ENCODE results near the gene ADGRG7. TPM values are rescaled to one million over a fixed set of nuclear protein-coding genes. Genes with fewer than 3 reads are reported as not detected.
"Not testable (repeated sequence)": the region's sequence is repeated elsewhere in the genome, so short reads cannot be mapped to it uniquely, and the experiment has no call there.

Gene ADGRG7
- total and polyA plus RNA-seq, 7 donors: 1.2 to 7.4 (median 1.4) TPM; not detected in 4

- TF ChIP-seq POLR2A (IDR thresholded peaks at IDR 0.05): no peak
- TF ChIP-seq, protein P1, sequence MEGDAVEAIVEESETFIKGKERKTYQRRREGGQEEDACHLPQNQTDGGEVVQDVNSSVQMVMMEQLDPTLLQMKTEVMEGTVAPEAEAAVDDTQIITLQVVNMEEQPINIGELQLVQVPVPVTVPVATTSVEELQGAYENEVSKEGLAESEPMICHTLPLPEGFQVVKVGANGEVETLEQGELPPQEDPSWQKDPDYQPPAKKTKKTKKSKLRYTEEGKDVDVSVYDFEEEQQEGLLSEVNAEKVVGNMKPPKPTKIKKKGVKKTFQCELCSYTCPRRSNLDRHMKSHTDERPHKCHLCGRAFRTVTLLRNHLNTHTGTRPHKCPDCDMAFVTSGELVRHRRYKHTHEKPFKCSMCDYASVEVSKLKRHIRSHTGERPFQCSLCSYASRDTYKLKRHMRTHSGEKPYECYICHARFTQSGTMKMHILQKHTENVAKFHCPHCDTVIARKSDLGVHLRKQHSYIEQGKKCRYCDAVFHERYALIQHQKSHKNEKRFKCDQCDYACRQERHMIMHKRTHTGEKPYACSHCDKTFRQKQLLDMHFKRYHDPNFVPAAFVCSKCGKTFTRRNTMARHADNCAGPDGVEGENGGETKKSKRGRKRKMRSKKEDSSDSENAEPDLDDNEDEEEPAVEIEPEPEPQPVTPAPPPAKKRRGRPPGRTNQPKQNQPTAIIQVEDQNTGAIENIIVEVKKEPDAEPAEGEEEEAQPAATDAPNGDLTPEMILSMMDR (IDR thresholded peaks at IDR 0.05): no peak
- no peak for TF ChIP-seq EP300 (IDR thresholded peaks at IDR 0.05)
- no peak for TF ChIP-seq POLR2AphosphoS5 (IDR thresholded peaks at IDR 0.05)
- no peaks in the 10 kb centered on the region for H3K27me3 ChIP-seq
- H3K4me1 ChIP-seq: no peaks in the 10 kb centered on the region
- no peak overlapping the region for H3K27ac ChIP-seq
- 76 to 88% methylated on average over 1 of the region's 1 CpG for WGBS, 2 donors
- intact Hi-C loops (cut with DNase I): no loop called here
- H3K4me3 ChIP-seq: no peak overlapping the region
- H3K9me3 ChIP-seq: no peaks in the 10 kb centered on the region
- no peaks in the 10 kb centered on the region for H3K36me3 ChIP-seq
- DNase-seq: no peak
These were observed 31.9 kb upstream of the ADGRG7 start for GRCh38 chr3:100577382-100578008.

DNA sequence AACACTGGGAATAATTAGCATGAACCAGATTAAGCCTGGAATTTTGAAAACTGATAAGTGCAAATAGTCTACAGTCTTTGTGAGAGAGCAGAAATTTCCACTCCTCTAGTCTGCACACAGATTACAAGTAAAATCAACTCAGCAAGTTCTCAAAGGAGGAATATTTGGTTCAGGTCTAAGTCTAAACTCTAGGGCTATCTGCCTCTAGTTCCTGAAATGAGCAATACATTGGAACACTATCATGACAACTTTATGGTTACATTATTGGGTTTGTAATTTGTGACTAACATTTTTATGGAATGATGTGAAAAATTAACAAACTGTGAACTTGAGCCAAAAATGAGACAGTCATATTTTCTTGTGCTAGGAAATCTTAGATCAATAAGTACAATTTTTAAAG is 30.8 kb upstream of the ADGRG7 start:
- intact Hi-C loops (cut with DNase I): no loop called here

GRCh38 chr3:100580147-100580546 is 29.3 kb upstream of the ADGRG7 start:
- DNase-seq: no peak
- 69 to 71% methylated on average over 2 of the region's 2 CpGs for WGBS, 2 donors
- Histone ChIP-seq H3K27me3 (no peaks in the 10 kb centered on the region), H3K4me3 (no peak overlapping the region), H3K9me3 (no peaks in the 10 kb centered on the region), H3K36me3 (no peaks in the 10 kb centered on the region), H3K27ac (no peak overlapping the region), H3K4me1 (no peaks in the 10 kb centered on the region)
- intact Hi-C loops (cut with DNase I): no loop called here
- no peak for TF ChIP-seq EP300 (IDR thresholded peaks at IDR 0.05)
- TF ChIP-seq, protein P1 (IDR thresholded peaks at IDR 0.05): no peak
- TF ChIP-seq POLR2AphosphoS5 (IDR thresholded peaks at IDR 0.05): no peak

More for the DNA sequence above, 30.8 kb upstream of the ADGRG7 start:
- H3K36me3 ChIP-seq: no peaks in the 10 kb centered on the region
- TF ChIP-seq POLR2A (IDR thresholded peaks at IDR 0.05) (no peak), EP300 (IDR thresholded peaks at IDR 0.05) (no peak), POLR2AphosphoS5 (IDR thresholded peaks at IDR 0.05) (no peak)
- TF ChIP-seq, protein P1 (IDR thresholded peaks at IDR 0.05): no peak
- H3K4me3 ChIP-seq: no peak overlapping the region
- no peak for DNase-seq
- H3K9me3 ChIP-seq: no peaks in the 10 kb centered on the region
- H3K27me3 ChIP-seq: no peaks in the 10 kb centered on the region
- H3K4me1 ChIP-seq: no peaks in the 10 kb centered on the region
- H3K27ac ChIP-seq: no peak overlapping the region

DNA sequence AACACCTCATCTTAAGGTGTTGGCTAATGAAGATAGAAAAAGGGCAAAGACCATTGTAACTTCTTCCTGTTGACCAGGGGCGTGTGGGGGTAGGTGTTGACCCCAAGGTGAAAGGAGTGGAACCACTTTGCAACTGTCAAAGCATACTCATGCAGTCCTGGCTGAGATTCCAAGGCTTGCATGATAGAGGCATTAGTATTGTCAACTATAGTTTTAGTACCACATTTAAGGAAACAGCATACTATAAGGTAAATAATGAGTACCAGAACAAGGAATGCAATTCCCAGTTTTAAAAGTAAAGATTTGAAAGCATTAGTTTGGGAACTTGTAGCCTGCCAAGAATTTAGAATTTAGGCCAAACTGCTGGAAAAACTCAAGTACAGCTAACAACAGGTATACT is 27.8 kb upstream of the ADGRG7 start:
- no peaks in the 10 kb centered on the region for H3K27me3 ChIP-seq
- H3K9me3 ChIP-seq: no peaks in the 10 kb centered on the region
- TF ChIP-seq EP300 (IDR thresholded peaks at IDR 0.05) (no peak), POLR2A (IDR thresholded peaks at IDR 0.05) (no peak), POLR2AphosphoS5 (IDR thresholded peaks at IDR 0.05) (no peak)
- TF ChIP-seq, protein P1 (IDR thresholded peaks at IDR 0.05): no peak
- DNase-seq: no peak
- no peaks in the 10 kb centered on the region for H3K4me1 ChIP-seq
- H3K36me3 ChIP-seq: no peaks in the 10 kb centered on the region
- no peak overlapping the region for H3K27ac ChIP-seq
- H3K4me3 ChIP-seq: no peak overlapping the region
- intact Hi-C loops (cut with DNase I): no loop called here
- WGBS, 2 donors: 40 to 72% methylated on average over 1 of the region's 1 CpG

DNA sequence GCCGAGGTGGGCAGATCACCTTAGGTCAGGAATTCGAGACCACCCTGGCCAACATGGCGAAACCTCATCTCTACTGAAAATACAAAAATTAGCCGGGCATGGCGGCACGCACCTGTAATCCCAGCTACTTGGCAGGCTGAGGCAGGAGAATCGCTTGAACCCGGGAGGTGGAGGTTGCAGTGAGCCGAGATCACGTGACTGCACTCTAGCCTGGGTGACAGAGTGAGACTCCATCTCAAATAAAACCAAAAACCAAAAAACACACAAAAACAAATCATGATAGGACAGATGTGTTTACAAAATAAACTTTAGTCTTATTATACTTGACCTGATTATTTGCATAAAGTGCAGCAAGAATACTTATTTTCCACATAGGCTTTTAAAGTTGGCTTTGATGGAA is 27.2 kb upstream of the ADGRG7 start:
- H3K27ac ChIP-seq; H3K27me3 ChIP-seq; H3K36me3 ChIP-seq; H3K9me3 ChIP-seq; H3K4me1 ChIP-seq; H3K4me3 ChIP-seq; intact Hi-C loops (cut with DNase I); DNase-seq: not testable (repeated sequence)
- WGBS, 2 donors: 94 to 96% methylated on average over 10 of the region's 10 CpGs
